Neural progenitor cell (in vitro differentiated cells): ENCODE results near the gene CCDC106. TPM values are rescaled to one million over a fixed set of nuclear protein-coding genes. Genes with fewer than 3 reads are reported as not detected.

Experiments used
- DNase-seq: peaks from one replicate; pipeline ENCODE4 v3.0.0-alpha.2; 2016; ENCODE audit warnings: low spot score
- H2AFZ ChIP-seq: fragments of 200-600 bp; sonication (generic); replicated peaks from 2 replicates; pipeline ENCODE4 v1.6.1; 2016; ENCODE audit warnings: antibody characterized with exemption
- H3F3A ChIP-seq: fragments of 200-600 bp; sonication (generic); 2 replicates; pipeline ENCODE4 v1.6.1; 2016; ENCODE audit warnings: antibody characterized with exemption, low read depth
- H3K27ac ChIP-seq: fragments of 200-600 bp; sonication (generic); 2 replicates; pipeline ENCODE4 v1.5.1; 2016; ENCODE audit warnings: mild to moderate bottlenecking
- H3K27me3 ChIP-seq: fragments of 200-600 bp; sonication (generic); 2 replicates; pipeline ENCODE4 v1.6.1; 2016; ENCODE audit warnings: mild to moderate bottlenecking, moderate library complexity
- H3K36me3 ChIP-seq: fragments of 200-600 bp; sonication (generic); 2 replicates; pipeline ENCODE4 v1.5.1; 2016
- H3K4me1 ChIP-seq: fragments of 200-600 bp; sonication (generic); 2 replicates; pipeline ENCODE4 v1.6.1; 2016; ENCODE audit warnings: mixed run types
- H3K4me2 ChIP-seq: fragments of 200-600 bp; sonication (generic); 2 replicates; pipeline ENCODE4 v1.6.1; 2016
- H3K4me3 ChIP-seq: fragments of 200-600 bp; sonication (generic); 2 replicates; pipeline ENCODE4 v1.5.1; 2016
- H3K79me2 ChIP-seq: fragments of 200-600 bp; sonication (generic); 2 replicates; pipeline ENCODE4 v1.6.1; 2016; ENCODE audit warnings: low read depth
- H3K9ac ChIP-seq: fragments of 200-600 bp; sonication (generic); 2 replicates; pipeline ENCODE4 v1.6.1; 2016
- H3K9me3 ChIP-seq: fragments of 200-600 bp; sonication (generic); 2 replicates; pipeline ENCODE4 v1.5.1; 2016; ENCODE audit warnings: low read depth
- H4K20me1 ChIP-seq: fragments of 200-600 bp; sonication (generic); 2 replicates; pipeline ENCODE4 v1.6.1; 2016; ENCODE audit warnings: low read depth
- H3K27ac Mint-ChIP-seq: 3 replicates; pipeline ENCODE4 v1.8.0; 2021; ENCODE audit warnings: mixed read lengths
- H3K27me3 Mint-ChIP-seq: 2 replicates; pipeline ENCODE4 v1.8.0; 2022; ENCODE audit warnings: low read depth, mild to moderate bottlenecking, inconsistent platforms, moderate library complexity, mixed read lengths; ENCODE audit not compliant: insufficient read depth
- H3K36me3 Mint-ChIP-seq: 3 replicates; pipeline ENCODE4 v1.8.0; 2021; ENCODE audit warnings: mixed read lengths
- H3K4me1 Mint-ChIP-seq: 3 replicates; pipeline ENCODE4 v1.8.0; 2021; ENCODE audit warnings: mixed read lengths
- H3K4me3 Mint-ChIP-seq: 3 replicates; pipeline ENCODE4 v1.8.0; 2021; ENCODE audit warnings: mild to moderate bottlenecking, moderate library complexity, mixed read lengths
- H3K9me3 Mint-ChIP-seq: 3 replicates; pipeline ENCODE4 v1.8.0; 2020; ENCODE audit warnings: mixed read lengths
- CTCF ChIP-seq: fragments of 200-600 bp; sonication (generic); IDR thresholded peaks from 2 replicates; pipeline ENCODE4 v1.5.1; 2017; ENCODE audit warnings: antibody characterized with exemption, mild to moderate bottlenecking
- EZH2 ChIP-seq: fragments of 200-600 bp; sonication (generic); IDR thresholded peaks from 2 replicates; pipeline ENCODE4 v1.6.1; 2017; ENCODE audit warnings: antibody characterized with exemption, mild to moderate bottlenecking, moderate library complexity
- EZH2phosphoT487 ChIP-seq: fragments of 200-600 bp; sonication (generic); IDR thresholded peaks from 2 replicates; pipeline ENCODE4 v1.6.1; 2017; ENCODE audit warnings: antibody characterized with exemption
- total RNA-seq: library from RNA; depleted of rRNA; stranded (reverse); fragments of >200 nt; gene quantifications from 2 replicates; pipeline ENCODE4 v1.2.3, GENCODE V29; 2015; ENCODE audit warnings: low replicate concordance

CCDC106 gene
- total RNA-seq, 1 donor from 2014 or later: 7.6 TPM

- no peak overlapping the region for H3K27ac ChIP-seq
- no peaks in the 10 kb centered on the region for H3K36me3 ChIP-seq
- H3K9ac ChIP-seq: no peak overlapping the region
- DNase-seq: no peak
- H3K9me3 Mint-ChIP-seq: no peaks in the 10 kb centered on the region
- TF ChIP-seq EZH2 (no peak), EZH2phosphoT487 (no peak), CTCF (no peak)
- H3K79me2 ChIP-seq: peaks cover 11% of the 10 kb centered on the region
- H3F3A ChIP-seq: peaks cover 5% of the 10 kb centered on the region
- H3K27me3 Mint-ChIP-seq: peaks cover 6% of the 10 kb centered on the region
- H2AFZ ChIP-seq: no peak overlapping the region
- H3K4me3 Mint-ChIP-seq: no peak overlapping the region
- peaks cover 19% of the 10 kb centered on the region for H3K36me3 Mint-ChIP-seq
- no peaks in the 10 kb centered on the region for H3K27me3 ChIP-seq
- no peak overlapping the region for H3K4me2 ChIP-seq
- peaks cover 32% of the 10 kb centered on the region for H4K20me1 ChIP-seq
- H3K9me3 ChIP-seq: no peaks in the 10 kb centered on the region
- peaks cover 17% of the 10 kb centered on the region for H3K4me1 Mint-ChIP-seq
- H3K4me1 ChIP-seq: no peaks in the 10 kb centered on the region
- H3K27ac Mint-ChIP-seq: no peak overlapping the region
- no peak overlapping the region for H3K4me3 ChIP-seq
Measured at GRCh38 chr19:55614711-55615542, 33.1 kb upstream of the CCDC106 start.

GRCh38 chr19:55615543-55616394 lies 32.2 kb upstream of the CCDC106 start:
- no peaks in the 10 kb centered on the region for H3K27me3 ChIP-seq
- no peak overlapping the region for H3K27ac ChIP-seq
- no peak overlapping the region for H3K4me3 ChIP-seq
- no peak for DNase-seq
- TF ChIP-seq EZH2phosphoT487: no peak
- TF ChIP-seq CTCF: no peak
- no peak for TF ChIP-seq EZH2
- H2AFZ ChIP-seq: no peak overlapping the region
- H3K9me3 ChIP-seq: no peaks in the 10 kb centered on the region
- H3F3A ChIP-seq: peaks cover 5% of the 10 kb centered on the region
- H3K27ac Mint-ChIP-seq: no peak overlapping the region
- H3K9ac ChIP-seq: no peak overlapping the region
- H3K36me3 ChIP-seq: no peaks in the 10 kb centered on the region
- peaks cover 15% of the 10 kb centered on the region for H3K4me1 Mint-ChIP-seq
- H3K4me2 ChIP-seq: no peak overlapping the region
- H3K4me3 Mint-ChIP-seq: no peak overlapping the region
- H3K36me3 Mint-ChIP-seq: peaks cover 24% of the 10 kb centered on the region
- peaks cover 6% of the 10 kb centered on the region for H3K27me3 Mint-ChIP-seq
- H3K79me2 ChIP-seq: peaks cover 2% of the 10 kb centered on the region
- H4K20me1 ChIP-seq: peaks cover 24% of the 10 kb centered on the region
- H3K9me3 Mint-ChIP-seq: no peaks in the 10 kb centered on the region
- H3K4me1 ChIP-seq: no peaks in the 10 kb centered on the region

- no peak for DNase-seq
- Histone ChIP-seq H3K9ac (no peak overlapping the region), H3K79me2 (no peaks in the 10 kb centered on the region), H3K36me3 (no peaks in the 10 kb centered on the region), H3K27ac (no peak overlapping the region), H3K4me1 (no peaks in the 10 kb centered on the region), H3K4me3 (no peak overlapping the region), H3K27me3 (no peaks in the 10 kb centered on the region), H3K9me3 (no peaks in the 10 kb centered on the region), H4K20me1 (peaks cover 17% of the 10 kb centered on the region), H3F3A (peaks cover 5% of the 10 kb centered on the region), H3K4me2 (no peak overlapping the region), H2AFZ (no peak overlapping the region)
- H3K9me3 Mint-ChIP-seq: no peaks in the 10 kb centered on the region
- no peak overlapping the region for H3K4me3 Mint-ChIP-seq
- H3K27ac Mint-ChIP-seq: no peak overlapping the region
- peaks cover 6% of the 10 kb centered on the region for H3K27me3 Mint-ChIP-seq
- peaks cover 11% of the 10 kb centered on the region for H3K4me1 Mint-ChIP-seq
- H3K36me3 Mint-ChIP-seq: peaks cover 25% of the 10 kb centered on the region
- TF ChIP-seq EZH2: no peak
- no peak for TF ChIP-seq EZH2phosphoT487
- TF ChIP-seq CTCF: no peak
Measured at GRCh38 chr19:55616395-55616875, 31.6 kb upstream of the CCDC106 start.
